NT2/D1 (cell line): Measurements from ENCODE around the gene PROM1.

Source experiments
- DNase-seq: peaks from one replicate; pipeline ENCODE4 v3.0.0-alpha.2; 2011; ENCODE audit warnings: low read depth, low spot score
- H3K27me3 ChIP-seq: 2 replicates; pipeline ENCODE4 v1.6.0; 2011; ENCODE audit warnings: mild to moderate bottlenecking; ENCODE audit not compliant: insufficient read length, insufficient read depth
- H3K36me3 ChIP-seq: 2 replicates; pipeline ENCODE4 v1.6.1; 2011; ENCODE audit warnings: mild to moderate bottlenecking, low read length, mixed read lengths; ENCODE audit not compliant: insufficient read depth, insufficient read length
- H3K4me1 ChIP-seq: 2 replicates; pipeline ENCODE4 v1.5.1; 2011; ENCODE audit not compliant: insufficient read depth, insufficient read length
- H3K4me3 ChIP-seq: 2 replicates; pipeline ENCODE4 v1.5.1; 2011; ENCODE audit warnings: low read depth; ENCODE audit not compliant: insufficient read length
- H3K9ac ChIP-seq: 2 replicates; pipeline ENCODE4 v1.6.0; 2011; ENCODE audit warnings: low read depth; ENCODE audit not compliant: insufficient read length
- H3K9me3 ChIP-seq: 2 replicates; pipeline ENCODE4 v1.5.1; 2011; ENCODE audit warnings: mild to moderate bottlenecking, low read length; ENCODE audit not compliant: insufficient read depth
- SUZ12 ChIP-seq: IDR thresholded peaks from 2 replicates; pipeline ENCODE4 v1.6.1; 2011; ENCODE audit not compliant: insufficient read length, insufficient read depth; ENCODE audit errors: extremely low read depth
- YY1 ChIP-seq: IDR thresholded peaks from 2 replicates; pipeline ENCODE4 v1.6.1; 2011; ENCODE audit not compliant: insufficient read length, insufficient read depth
- ZNF274 ChIP-seq: IDR thresholded peaks from 2 replicates; pipeline ENCODE4 v1.6.1; 2011; ENCODE audit warnings: mild to moderate bottlenecking, low read depth, low read length

The PROM1 gene

GRCh38 chr4:16077786-16078185 is 6.0 kb downstream of the PROM1 start:
- H3K4me1 ChIP-seq = no peaks in the 10 kb centered on the region

DNA sequence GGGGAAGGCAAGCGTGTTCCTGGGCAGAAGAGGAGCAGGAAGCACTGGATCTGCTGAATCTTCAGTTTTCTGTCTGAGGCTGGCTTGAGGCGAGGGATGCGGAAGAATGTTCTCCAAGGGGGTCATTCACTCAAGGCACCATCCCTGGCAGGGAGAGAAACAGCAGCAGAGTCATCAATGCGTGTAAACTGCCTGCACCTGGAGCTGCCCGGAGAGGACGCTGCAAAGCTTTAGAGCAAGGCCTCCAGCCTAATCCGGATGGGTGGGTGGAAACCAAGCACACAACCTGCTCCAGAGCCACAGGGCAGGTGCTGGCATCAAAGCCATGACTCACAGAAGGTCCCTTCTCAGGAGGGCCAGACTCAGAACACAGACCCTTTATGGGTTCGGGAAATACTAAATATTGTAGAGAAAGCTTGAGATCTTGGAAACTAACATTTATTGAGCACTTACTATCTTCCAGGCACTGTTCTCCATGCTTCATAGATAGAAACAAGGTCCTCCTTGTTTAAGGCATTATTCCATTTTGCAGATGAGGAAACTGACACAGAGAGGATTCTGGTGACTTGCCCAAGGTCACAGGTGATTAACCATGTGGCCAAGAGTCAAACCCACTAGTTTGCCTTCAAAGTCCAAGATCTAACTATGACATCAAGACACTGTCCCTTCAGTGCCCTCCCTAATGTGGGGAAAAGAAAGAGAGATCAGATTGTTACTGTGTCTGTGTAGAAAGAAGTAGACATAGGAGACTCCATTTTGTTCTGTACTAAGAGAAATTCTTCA is 7.7 kb downstream of the PROM1 start:
- DNase-seq = no peak
- Histone ChIP-seq H3K27me3 (no peaks in the 10 kb centered on the region), H3K9me3 (no peaks in the 10 kb centered on the region), H3K4me3 (no peak overlapping the region), H3K9ac (no peak overlapping the region), H3K36me3 (peaks cover 43% of the 10 kb centered on the region), H3K4me1 (no peaks in the 10 kb centered on the region)
- TF ChIP-seq SUZ12 (no peak), YY1 (no peak), ZNF274 (no peak)

More at GRCh38 chr4:16077786-16078185, 6.0 kb downstream of the PROM1 start:
- no peaks in the 10 kb centered on the region for H3K9me3 ChIP-seq
- no peaks in the 10 kb centered on the region for H3K27me3 ChIP-seq
- no peak overlapping the region for H3K4me3 ChIP-seq
- no peak for TF ChIP-seq YY1
- TF ChIP-seq SUZ12 = no peak
- TF ChIP-seq ZNF274 = no peak
- peaks cover 39% of the 10 kb centered on the region for H3K36me3 ChIP-seq
- no peak for DNase-seq
- no peak overlapping the region for H3K9ac ChIP-seq

DNA sequence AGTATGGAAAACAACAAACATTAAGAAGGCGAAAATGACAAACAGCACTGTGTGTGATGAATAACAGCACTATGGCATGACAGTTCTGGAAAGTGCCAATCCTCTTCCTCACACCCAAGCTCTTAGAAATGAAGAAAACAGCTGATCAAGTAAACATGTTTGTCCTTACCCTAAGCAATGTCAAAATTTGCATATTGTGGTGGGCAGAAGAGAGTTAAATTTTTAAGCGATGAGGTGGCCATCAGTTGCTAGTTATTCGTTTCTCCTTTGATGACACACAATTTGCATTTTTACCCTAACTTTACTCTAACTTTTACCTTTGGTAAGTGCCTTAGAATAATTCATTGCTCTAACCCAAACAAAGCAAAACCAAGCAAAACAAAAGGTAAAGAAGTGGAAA is 8.8 kb downstream of the PROM1 start:
- no peaks in the 10 kb centered on the region for H3K27me3 ChIP-seq
- H3K36me3 ChIP-seq = peaks cover 39% of the 10 kb centered on the region

GRCh38 chr4:16072168-16072567 is 11.7 kb downstream of the PROM1 start:
- Histone ChIP-seq H3K9me3 (no peaks in the 10 kb centered on the region), H3K4me3 (no peak overlapping the region), H3K36me3 (peaks cover 31% of the 10 kb centered on the region), H3K9ac (no peak overlapping the region), H3K4me1 (no peaks in the 10 kb centered on the region), H3K27me3 (no peaks in the 10 kb centered on the region)
- TF ChIP-seq ZNF274 = no peak
- no peak for TF ChIP-seq YY1
- no peak for TF ChIP-seq SUZ12
- no peak for DNase-seq

More for the DNA sequence above, 8.8 kb downstream of the PROM1 start:
- H3K4me3 ChIP-seq = no peak overlapping the region
- no peak overlapping the region for H3K9ac ChIP-seq
- DNase-seq = no peak
- H3K4me1 ChIP-seq = no peaks in the 10 kb centered on the region
- TF ChIP-seq SUZ12 (no peak), ZNF274 (no peak), YY1 (no peak)
- H3K9me3 ChIP-seq = no peaks in the 10 kb centered on the region

DNA sequence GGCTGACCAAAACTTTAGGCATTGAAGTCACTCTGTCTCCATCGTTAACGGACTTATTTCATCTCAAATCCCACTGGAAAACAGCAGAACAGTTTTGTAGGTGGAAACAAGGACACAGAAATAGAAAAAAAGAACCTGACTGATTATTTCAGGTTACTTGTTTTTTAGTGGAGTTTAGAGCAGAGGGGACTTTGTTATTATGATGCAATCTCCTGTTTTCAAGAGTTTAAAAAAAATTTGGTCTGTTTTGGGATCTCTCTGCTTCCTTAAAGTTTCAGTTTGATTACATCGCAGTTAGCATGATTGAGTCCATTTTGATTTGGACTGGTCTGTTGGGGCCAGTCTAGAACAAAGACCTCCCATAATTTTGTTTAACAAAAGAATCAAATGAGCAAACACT is 13.6 kb downstream of the PROM1 start:
- Histone ChIP-seq H3K27me3 (no peaks in the 10 kb centered on the region), H3K9ac (no peak overlapping the region), H3K9me3 (no peaks in the 10 kb centered on the region), H3K36me3 (peaks cover 33% of the 10 kb centered on the region), H3K4me3 (no peak overlapping the region), H3K4me1 (no peaks in the 10 kb centered on the region)
- no peak for DNase-seq
- TF ChIP-seq SUZ12 (no peak), ZNF274 (no peak), YY1 (no peak)

DNA sequence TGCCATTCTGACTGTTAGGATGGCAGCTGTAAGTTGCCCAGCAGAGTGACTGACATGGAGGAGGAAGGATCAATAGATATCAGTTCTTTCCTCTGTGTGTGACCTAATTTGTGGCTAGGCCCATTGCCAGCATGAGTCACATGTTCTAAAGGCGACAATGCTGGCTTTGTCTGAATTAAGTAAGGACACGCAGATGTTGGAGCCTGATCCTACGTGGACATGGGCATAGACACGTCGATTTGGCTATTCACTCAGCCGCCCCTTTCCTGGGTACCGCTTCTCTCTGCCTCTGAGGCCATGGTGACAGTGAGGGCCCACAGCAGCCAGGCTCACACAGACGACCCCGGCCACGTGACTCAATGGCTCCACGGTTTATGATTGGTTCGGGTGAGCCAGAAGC is 16.3 kb downstream of the PROM1 start:
- Histone ChIP-seq H3K9ac (no peak overlapping the region), H3K36me3 (peaks cover 33% of the 10 kb centered on the region), H3K4me1 (no peaks in the 10 kb centered on the region), H3K4me3 (no peak overlapping the region), H3K27me3 (no peaks in the 10 kb centered on the region), H3K9me3 (no peaks in the 10 kb centered on the region)
- no peak for DNase-seq
- TF ChIP-seq ZNF274 (no peak), SUZ12 (no peak), YY1 (no peak)

DNA sequence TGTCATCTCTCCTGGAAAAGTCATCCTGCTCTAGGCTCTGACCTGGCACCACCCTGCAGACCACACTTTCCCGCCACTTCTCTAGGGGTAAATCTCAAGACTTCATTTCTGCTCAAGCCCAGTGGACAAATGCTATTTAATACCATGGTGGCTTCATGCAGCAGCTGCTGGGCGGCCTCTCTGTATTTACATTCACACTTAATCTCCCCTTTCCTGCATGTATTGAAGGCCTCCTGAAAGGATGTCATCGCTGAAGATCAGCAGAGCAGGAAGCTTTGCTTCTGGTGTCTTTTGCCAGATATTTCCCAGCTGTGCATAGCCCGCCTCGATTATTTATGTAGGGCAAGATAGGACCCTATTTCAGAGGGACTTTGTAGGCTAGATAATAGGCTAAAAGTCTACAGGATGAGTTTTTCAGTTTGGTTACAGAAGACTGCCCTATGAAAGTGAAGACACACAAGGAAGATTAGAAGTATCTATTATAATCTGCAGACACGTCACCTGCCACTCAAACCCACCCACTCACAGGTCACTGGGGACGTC is 17.2 kb downstream of the PROM1 start:
- Histone ChIP-seq H3K4me1 (no peaks in the 10 kb centered on the region), H3K36me3 (peaks cover 31% of the 10 kb centered on the region), H3K4me3 (no peak overlapping the region), H3K27me3 (no peaks in the 10 kb centered on the region), H3K9ac (no peak overlapping the region), H3K9me3 (no peaks in the 10 kb centered on the region)
- DNase-seq = no peak
- TF ChIP-seq ZNF274 (no peak), YY1 (no peak), SUZ12 (no peak)
